Breast epithelium (tissue), 4 donors: ENCODE results near the gene DPEP1. TPM values are rescaled to one million over a fixed set of nuclear protein-coding genes. Genes with fewer than 3 reads are reported as not detected.

Experiments used
- DNase-seq, 2 donors: peaks; one replicate each; pipeline ENCODE4 v3.0.0-alpha.2; 2019; ENCODE audit warnings: low spot score in 2 of 2
- H3K27ac ChIP-seq, 2 donors: fragments of 200-600 bp; sonication (generic) in 1 of 2; one replicate each; pipeline ENCODE4 v1.5.1; 2016 to 2019; ENCODE audit warnings: mild to moderate bottlenecking in 1 of 2
- H3K27me3 ChIP-seq, 2 donors: fragments of 200-600 bp; sonication (generic) in 1 of 2; one replicate each; pipeline versions ENCODE4 v1.5.1 to v1.6.0; 2017 to 2019; ENCODE audit warnings: control low read depth in 1 of 2, mild to moderate bottlenecking in 1 of 2
- H3K36me3 ChIP-seq: fragments of 200-600 bp; one replicate; pipeline ENCODE4 v1.5.1; 2019
- H3K4me1 ChIP-seq, 2 donors: fragments of 200-600 bp; sonication (generic); one replicate each; pipeline ENCODE4 v1.5.1; 2016 to 2019; ENCODE audit warnings: control low read depth in 1 of 2
- H3K4me3 ChIP-seq, 3 donors: fragments of 200-600 bp; sonication (generic); 1 replicate in 2 of 3; 2 replicates in 1 of 3; pipeline ENCODE4 v1.5.1; 2016 to 2019; ENCODE audit warnings: mild to moderate bottlenecking in 3 of 3, moderate library complexity in 2 of 3
- H3K9me3 ChIP-seq, 2 donors: fragments of 200-600 bp; sonication (generic) in 1 of 2; one replicate each; pipeline ENCODE4 v1.5.1; 2016 to 2019; ENCODE audit warnings: control low read depth in 1 of 2
- CTCF ChIP-seq, 3 donors: fragments of 450-650 bp; IDR thresholded peaks; one replicate each; pipeline ENCODE4 v1.5.1; 2016 to 2017; ENCODE audit warnings: antibody characterized with exemption in 3 of 3, mild to moderate bottlenecking in 3 of 3, moderate library complexity in 3 of 3
- POLR2A ChIP-seq: fragments of 450-650 bp; IDR thresholded peaks from one replicate; pipeline ENCODE4 v1.6.1; 2016; ENCODE audit warnings: antibody characterized with exemption, mild to moderate bottlenecking, moderate library complexity
- POLR2AphosphoS5 ChIP-seq, 3 donors: sonication (generic); formaldehyde crosslinking; IDR thresholded peaks; one replicate each; pipeline ENCODE4 v1.6.1; 2017; ENCODE audit warnings: antibody characterized with exemption in 3 of 3
- intact Hi-C: fragments of 100-400 bp; cut with DNase I; formaldehyde crosslinking; loops from one replicate; pipeline ENCODE4 v1.15.1; 2023; ENCODE audit warnings: low total_unique reads
- total RNA-seq, 3 donors: library from RNA; depleted of rRNA; stranded (reverse); fragments of >200 nt; gene quantifications; one replicate each; pipeline ENCODE4 v1.1.0, GENCODE V29; 2016

Gene DPEP1
- total RNA-seq, 3 donors from 2014 or later, result 0.59 to 0.98 (median 0.80) TPM

- Histone ChIP-seq H3K36me3 (no peaks in the 10 kb centered on the region), H3K4me3 (no peak overlapping the region), H3K9me3 (no peaks in the 10 kb centered on the region), H3K27ac (no peak overlapping the region), H3K27me3 (no peaks in the 10 kb centered on the region), H3K4me1 (no peaks in the 10 kb centered on the region)
- TF ChIP-seq CTCF (IDR thresholded peaks at IDR 0.05) (no peak), POLR2AphosphoS5 (IDR thresholded peaks at IDR 0.05) (no peak), POLR2A (no peak)
- DNase-seq, result no peak
- intact Hi-C loops, result no loop called here
Observed at GRCh38 chr16:89596957-89597649, 16.3 kb upstream of the DPEP1 start.

GRCh38 chr16:89598199-89598598 is 15.2 kb upstream of the DPEP1 start:
- Histone ChIP-seq H3K27me3 (no peaks in the 10 kb centered on the region), H3K4me1 (peaks cover 3 to 6% of the 10 kb centered on the region in 2 donors), H3K27ac (no peak overlapping the region), H3K36me3 (no peaks in the 10 kb centered on the region), H3K9me3 (no peaks in the 10 kb centered on the region), H3K4me3 (no peak overlapping the region)
- DNase-seq, result no peak
- TF ChIP-seq POLR2AphosphoS5 (IDR thresholded peaks at IDR 0.05), result no peak
- intact Hi-C loops, result no loop called here

DNA sequence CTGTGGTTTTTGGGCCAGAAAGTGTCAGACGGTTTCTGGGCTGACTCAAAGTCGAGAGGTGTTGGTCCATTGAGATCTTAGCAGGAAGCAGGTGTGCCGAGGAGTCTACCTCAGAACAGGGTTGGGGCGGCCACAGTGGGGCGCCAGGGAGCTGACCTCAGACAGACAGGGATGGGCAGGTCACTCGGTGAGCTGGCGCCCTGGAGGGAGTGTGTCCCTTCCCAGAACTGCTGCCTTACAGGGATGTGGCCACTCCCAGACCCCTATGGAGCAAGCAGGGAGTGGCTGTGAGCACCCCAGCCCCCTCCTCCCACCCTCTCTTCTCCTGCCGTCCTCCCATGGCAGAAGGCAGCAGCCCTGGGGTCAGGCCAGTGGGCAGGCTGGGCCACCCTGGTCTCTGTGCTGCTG is 14.0 kb upstream of the DPEP1 start:
- Histone ChIP-seq H3K36me3 (no peaks in the 10 kb centered on the region), H3K27ac (no peak overlapping the region), H3K4me3 (no peak overlapping the region), H3K4me1 (peaks cover 3 to 6% of the 10 kb centered on the region in 2 donors), H3K9me3 (no peaks in the 10 kb centered on the region), H3K27me3 (no peaks in the 10 kb centered on the region)
- no peak for TF ChIP-seq CTCF (IDR thresholded peaks at IDR 0.05)
- no peak for TF ChIP-seq POLR2A
- TF ChIP-seq POLR2AphosphoS5 (IDR thresholded peaks at IDR 0.05), result no peak
- DNase-seq, result no peak
- intact Hi-C loops, result no loop called here

DNA sequence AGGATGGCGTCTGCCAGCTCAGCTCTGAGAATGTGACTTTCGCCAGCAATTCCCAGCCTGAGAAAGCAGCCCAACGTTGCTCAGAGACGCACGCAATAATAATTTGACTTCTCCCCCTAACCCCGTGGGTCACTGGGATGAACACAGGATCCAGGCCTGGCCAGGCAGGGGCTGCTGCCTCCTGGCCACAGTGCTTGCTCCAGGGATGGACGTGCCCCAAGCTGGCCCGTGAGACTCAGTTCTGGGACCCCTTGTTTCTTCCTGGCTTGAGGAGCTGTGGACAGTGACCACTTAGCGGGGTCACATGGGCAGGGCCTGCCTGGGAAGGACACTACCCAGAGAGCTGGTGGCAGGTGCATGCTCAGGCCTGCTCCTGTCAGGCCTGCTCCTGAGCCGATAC is 13.5 kb upstream of the DPEP1 start:
- DNase-seq, result no peak

DNA sequence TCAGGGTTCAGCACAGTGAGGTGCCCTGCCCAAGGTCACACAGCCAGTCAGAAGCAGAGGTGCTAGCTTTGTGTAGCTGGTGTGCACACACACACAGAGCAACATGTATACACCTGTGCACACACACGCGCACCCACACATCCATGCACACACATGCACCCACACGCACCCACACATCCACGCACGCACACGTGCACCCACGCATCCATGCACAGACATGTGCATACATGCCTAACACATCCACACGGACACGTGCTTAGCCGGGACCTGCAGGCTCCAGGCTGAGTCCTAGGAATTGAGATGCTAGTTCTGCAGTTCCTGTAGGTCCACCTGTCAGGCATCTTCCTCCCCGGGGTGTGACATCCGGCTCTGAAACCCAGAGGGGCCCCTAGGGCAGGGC is 13.0 kb upstream of the DPEP1 start:
- no peaks in the 10 kb centered on the region for H3K36me3 ChIP-seq
- TF ChIP-seq CTCF (IDR thresholded peaks at IDR 0.05) (no peak), POLR2A (no peak), POLR2AphosphoS5 (IDR thresholded peaks at IDR 0.05) (no peak)
- H3K9me3 ChIP-seq, result no peaks in the 10 kb centered on the region
- intact Hi-C loops, result no loop called here
- no peak overlapping the region for H3K27ac ChIP-seq
- peaks cover 3 to 6% of the 10 kb centered on the region in 2 donors for H3K4me1 ChIP-seq
- peaks cover 0 to 6% of the 10 kb centered on the region in 2 donors for H3K27me3 ChIP-seq
- H3K4me3 ChIP-seq, result no peak overlapping the region
- no peak for DNase-seq

More for the DNA sequence above, 13.5 kb upstream of the DPEP1 start:
- no peaks in the 10 kb centered on the region for H3K9me3 ChIP-seq
- TF ChIP-seq POLR2A (no peak), POLR2AphosphoS5 (IDR thresholded peaks at IDR 0.05) (no peak), CTCF (IDR thresholded peaks at IDR 0.05) (no peak)
- intact Hi-C loops, result no loop called here
- no peaks in the 10 kb centered on the region for H3K36me3 ChIP-seq
- H3K4me3 ChIP-seq, result no peak overlapping the region
- H3K27ac ChIP-seq, result no peak overlapping the region
- peaks cover 3 to 6% of the 10 kb centered on the region in 2 donors for H3K4me1 ChIP-seq
- H3K27me3 ChIP-seq, result peaks cover 0 to under 1% of the 10 kb centered on the region in 2 donors
